Activated T-cell treated with anti-CD3 and anti-CD28 coated beads, Interleukin-2, amount 50 U/mL, for 4 hours (primary cell): ENCODE measurements around the gene C10orf90. TPM values are rescaled to one million over a fixed set of nuclear protein-coding genes. Genes with fewer than 3 reads are reported as not detected.
A peak's percentile ranks its signal among the peaks of the same experiment; 100 is the strongest.

Source experiments
- ATAC-seq, 2 donors: fragments of 200-7000 bp; cut with Tn5 transposase; one replicate each; pipeline ENCODE4 v1.10.0; 2021
- DNase-seq: peaks from one replicate; pipeline ENCODE4 v3.0.0-alpha.2; 2020
- H3K27me3 Mint-ChIP-seq: one replicate; pipeline ENCODE4 v1.8.0; 2021; ENCODE audit warnings: low read depth, mixed read lengths
- H3K36me3 Mint-ChIP-seq: one replicate; pipeline ENCODE4 v1.8.0; 2022; ENCODE audit warnings: mixed read lengths; ENCODE audit not compliant: insufficient read depth
- H3K4me1 Mint-ChIP-seq: one replicate; pipeline ENCODE4 v1.8.0; 2021; ENCODE audit warnings: low read depth, mixed read lengths
- H3K4me3 Mint-ChIP-seq: one replicate; pipeline ENCODE4 v1.8.0; 2021; ENCODE audit warnings: mild to moderate bottlenecking, moderate library complexity, mixed read lengths
- H3K9me3 Mint-ChIP-seq: one replicate; pipeline ENCODE4 v1.8.0; 2021; ENCODE audit warnings: mixed read lengths
- total RNA-seq, 3 donors: library from RNA; stranded (reverse); gene quantifications; one replicate each; pipeline ENCODE4 v1.2.1, GENCODE V29; 2021

The C10orf90 gene
- total RNA-seq, 3 donors from 2014 or later, result not detected

- H3K4me1 Mint-ChIP-seq, result no peaks in the 10 kb centered on the region
- DNase-seq (no peak), ATAC-seq (no peak)
- H3K27me3 Mint-ChIP-seq, result peaks cover 2% of the 10 kb centered on the region
- H3K9me3 Mint-ChIP-seq, result no peaks in the 10 kb centered on the region
- no peaks in the 10 kb centered on the region for H3K36me3 Mint-ChIP-seq
- no peak overlapping the region for H3K4me3 Mint-ChIP-seq
Observed at GRCh38 chr10:126663880-126664279, 6.6 kb downstream of the C10orf90 start.

- H3K4me1 Mint-ChIP-seq, result no peaks in the 10 kb centered on the region
- no peaks in the 10 kb centered on the region for H3K36me3 Mint-ChIP-seq
- no peaks in the 10 kb centered on the region for H3K9me3 Mint-ChIP-seq
- peaks cover 2% of the 10 kb centered on the region for H3K27me3 Mint-ChIP-seq
- ATAC-seq (no peak), DNase-seq (no peak)
- no peak overlapping the region for H3K4me3 Mint-ChIP-seq
Observed at GRCh38 chr10:126663328-126663727, 7.2 kb downstream of the C10orf90 start.

DNA sequence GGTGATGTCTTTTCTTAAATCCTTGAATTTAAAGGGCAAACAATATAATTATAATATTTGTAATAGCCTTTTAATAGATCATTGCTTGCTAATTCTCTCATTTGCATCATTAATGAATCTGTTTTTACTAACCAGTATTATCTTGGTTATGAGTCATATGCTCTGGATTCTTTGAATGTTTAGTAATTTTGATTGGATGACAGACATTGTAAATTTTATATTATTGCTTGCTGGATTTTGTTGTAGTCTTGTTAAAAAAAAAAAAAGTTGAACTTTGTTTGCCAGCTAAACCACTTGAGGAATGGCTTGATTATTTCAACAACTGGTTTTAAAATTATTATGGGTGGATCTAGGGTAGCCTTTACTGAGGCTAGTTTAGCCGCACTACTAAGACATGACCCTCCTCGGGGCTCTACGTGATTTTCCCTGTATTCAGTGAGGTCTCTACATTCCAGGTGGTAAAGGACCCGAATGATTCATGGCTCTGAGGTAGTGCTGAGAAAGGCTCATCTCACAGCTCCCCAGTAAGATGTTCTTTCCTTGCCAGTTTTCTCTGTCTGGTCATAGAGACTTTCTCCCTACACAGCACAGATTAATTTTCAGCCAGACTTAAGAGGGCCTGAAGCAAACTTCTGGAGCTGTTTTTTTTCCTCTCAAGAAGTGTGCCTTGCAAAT, 8.5 kb downstream of the C10orf90 start:
- ATAC-seq (no peak), DNase-seq (no peak)
- Mint-ChIP-seq H3K9me3 (no peaks in the 10 kb centered on the region), H3K36me3 (no peaks in the 10 kb centered on the region), H3K4me1 (no peaks in the 10 kb centered on the region), H3K4me3 (no peak overlapping the region), H3K27me3 (peaks cover 2% of the 10 kb centered on the region)

DNA sequence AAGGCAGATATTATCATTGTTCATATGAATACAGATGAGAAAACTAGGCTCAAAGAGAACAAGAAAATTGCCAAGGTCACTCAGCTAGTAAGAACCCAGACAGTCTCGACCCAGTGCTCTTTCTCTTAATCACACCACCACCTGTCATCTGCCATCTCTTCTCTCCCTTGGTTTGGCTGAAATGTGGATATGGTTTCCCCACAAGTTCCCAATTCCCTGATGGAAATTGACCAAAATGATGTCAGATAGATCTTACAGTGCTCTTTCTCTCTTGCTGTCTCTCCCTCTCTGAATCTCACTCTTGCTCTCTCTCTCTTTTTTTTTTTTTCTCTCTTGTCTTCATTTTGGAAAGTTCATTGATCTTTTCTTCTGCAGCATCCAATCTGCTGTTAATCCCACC, 9.1 kb downstream of the C10orf90 start:
- ATAC-seq (no peak), DNase-seq (no peak)
- Mint-ChIP-seq H3K36me3 (no peaks in the 10 kb centered on the region), H3K27me3 (peaks cover 2% of the 10 kb centered on the region), H3K4me3 (no peak overlapping the region), H3K9me3 (no peaks in the 10 kb centered on the region), H3K4me1 (no peaks in the 10 kb centered on the region)

GRCh38 chr10:126659750-126660149, 10.7 kb downstream of the C10orf90 start:
- no peaks in the 10 kb centered on the region for H3K36me3 Mint-ChIP-seq
- H3K4me3 Mint-ChIP-seq, result no peak overlapping the region
- peaks cover 2% of the 10 kb centered on the region for H3K27me3 Mint-ChIP-seq
- H3K4me1 Mint-ChIP-seq, result no peaks in the 10 kb centered on the region
- H3K9me3 Mint-ChIP-seq, result no peaks in the 10 kb centered on the region
- ATAC-seq (no peak), DNase-seq (no peak)

DNA sequence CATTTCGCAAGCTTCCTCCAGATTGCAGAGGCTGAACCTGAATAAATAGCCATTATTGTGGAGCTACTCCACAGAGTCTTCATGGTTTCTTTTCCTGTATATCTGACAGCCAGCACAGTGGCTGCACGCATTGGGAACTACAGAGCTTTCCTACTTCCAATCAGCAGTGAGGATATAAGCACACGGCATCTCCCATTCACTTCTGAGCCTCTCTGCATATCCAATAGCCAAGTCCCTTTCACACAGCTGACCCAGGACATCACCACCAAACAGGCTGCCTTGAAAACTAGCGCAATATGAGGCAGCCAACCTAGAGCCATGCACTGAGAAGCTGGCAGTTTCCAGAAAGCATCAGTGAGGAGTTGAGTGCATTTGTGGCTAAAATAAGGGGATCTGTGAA, 11.6 kb downstream of the C10orf90 start:
- Mint-ChIP-seq H3K27me3 (peaks cover under 1% of the 10 kb centered on the region), H3K4me1 (no peaks in the 10 kb centered on the region), H3K4me3 (no peak overlapping the region), H3K36me3 (no peaks in the 10 kb centered on the region), H3K9me3 (no peaks in the 10 kb centered on the region)
- ATAC-seq, result no peak
- no peak for DNase-seq

DNA sequence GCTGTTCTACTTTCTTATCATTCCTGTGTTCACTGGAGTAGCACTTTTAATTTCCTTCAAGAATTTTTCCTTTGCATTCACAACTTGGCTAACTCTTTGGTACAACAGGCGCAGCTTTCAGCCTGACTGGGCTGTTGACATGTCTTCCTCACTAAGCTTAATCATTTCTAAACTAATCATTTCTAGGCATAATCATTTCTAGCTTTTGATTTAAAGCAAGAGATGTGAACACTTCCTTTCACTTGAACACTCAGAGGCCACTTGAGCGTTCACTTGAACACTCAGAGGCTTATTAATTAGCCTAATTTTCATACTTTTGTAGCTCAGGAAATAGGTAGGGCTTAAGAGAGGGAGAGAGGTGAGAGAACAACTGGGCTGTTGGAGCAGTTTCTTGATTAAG, 15.9 kb downstream of the C10orf90 start:
- DNase-seq (no peak), ATAC-seq (no peak)
- no peaks in the 10 kb centered on the region for H3K36me3 Mint-ChIP-seq
- H3K4me1 Mint-ChIP-seq, result no peaks in the 10 kb centered on the region
- no peaks in the 10 kb centered on the region for H3K9me3 Mint-ChIP-seq
- no peaks in the 10 kb centered on the region for H3K27me3 Mint-ChIP-seq
- no peak overlapping the region for H3K4me3 Mint-ChIP-seq

DNA sequence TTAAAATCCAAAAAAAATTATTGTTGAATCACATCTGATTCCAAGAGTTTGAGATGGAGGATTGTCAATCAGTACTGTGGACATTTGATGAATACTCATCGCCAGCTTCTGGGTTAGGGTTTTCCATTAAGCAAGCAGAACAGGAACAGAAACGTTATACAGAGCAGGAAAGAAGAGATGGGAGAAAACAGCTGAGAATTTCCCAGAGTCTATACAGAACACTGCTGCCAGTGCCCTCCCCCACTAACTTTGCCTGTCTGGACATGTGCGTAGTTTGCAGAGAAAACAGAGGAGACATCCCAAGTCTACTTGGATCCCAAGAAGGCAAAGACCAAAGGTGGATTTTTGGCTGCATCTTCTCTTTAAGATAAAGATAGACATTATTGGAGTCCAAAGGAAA, 19.0 kb downstream of the C10orf90 start:
- no peaks in the 10 kb centered on the region for H3K9me3 Mint-ChIP-seq
- no peak overlapping the region for H3K4me3 Mint-ChIP-seq
- H3K4me1 Mint-ChIP-seq, result no peaks in the 10 kb centered on the region
- H3K36me3 Mint-ChIP-seq, result no peaks in the 10 kb centered on the region
- no peak for ATAC-seq
- DNase-seq, result no peak
- no peaks in the 10 kb centered on the region for H3K27me3 Mint-ChIP-seq

GRCh38 chr10:126650161-126650560, 20.3 kb downstream of the C10orf90 start:
- no peaks in the 10 kb centered on the region for H3K36me3 Mint-ChIP-seq
- H3K4me1 Mint-ChIP-seq, result no peaks in the 10 kb centered on the region
- H3K4me3 Mint-ChIP-seq, result no peak overlapping the region
- H3K27me3 Mint-ChIP-seq, result no peaks in the 10 kb centered on the region
- no peak for DNase-seq
- no peaks in the 10 kb centered on the region for H3K9me3 Mint-ChIP-seq
- no peak for ATAC-seq

GRCh38 chr10:126647116-126647515, 23.4 kb downstream of the C10orf90 start:
- no peak for DNase-seq
- ATAC-seq, result no peak
- no peaks in the 10 kb centered on the region for H3K4me1 Mint-ChIP-seq
- no peaks in the 10 kb centered on the region for H3K36me3 Mint-ChIP-seq
- H3K27me3 Mint-ChIP-seq, result peaks cover 2% of the 10 kb centered on the region
- H3K9me3 Mint-ChIP-seq, result peaks cover 4% of the 10 kb centered on the region
- no peak overlapping the region for H3K4me3 Mint-ChIP-seq

DNA sequence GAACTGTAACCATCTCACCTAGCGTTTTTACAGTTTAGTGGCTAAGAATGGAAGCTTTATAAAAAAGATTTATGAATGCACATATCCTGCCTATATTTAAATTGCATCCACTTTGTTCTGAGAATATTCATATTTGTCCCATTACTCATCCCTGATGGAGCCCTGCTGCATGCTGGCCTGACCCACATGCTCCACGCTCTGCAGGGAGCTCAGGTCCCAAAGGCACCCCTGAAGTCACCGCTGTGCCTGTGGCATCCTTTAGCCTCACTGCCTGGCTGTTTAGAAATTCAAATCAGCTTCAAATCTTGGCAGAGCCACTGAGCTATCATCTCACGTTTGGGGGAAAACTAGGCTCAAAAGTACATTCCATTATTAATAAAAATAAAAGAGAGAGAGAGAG, 24.4 kb downstream of the C10orf90 start:
- Mint-ChIP-seq H3K36me3 (no peaks in the 10 kb centered on the region), H3K4me1 (no peaks in the 10 kb centered on the region), H3K9me3 (peaks cover 4% of the 10 kb centered on the region), H3K27me3 (peaks cover 2% of the 10 kb centered on the region), H3K4me3 (no peak overlapping the region)
- ATAC-seq, result no peak
- DNase-seq, result no peak

DNA sequence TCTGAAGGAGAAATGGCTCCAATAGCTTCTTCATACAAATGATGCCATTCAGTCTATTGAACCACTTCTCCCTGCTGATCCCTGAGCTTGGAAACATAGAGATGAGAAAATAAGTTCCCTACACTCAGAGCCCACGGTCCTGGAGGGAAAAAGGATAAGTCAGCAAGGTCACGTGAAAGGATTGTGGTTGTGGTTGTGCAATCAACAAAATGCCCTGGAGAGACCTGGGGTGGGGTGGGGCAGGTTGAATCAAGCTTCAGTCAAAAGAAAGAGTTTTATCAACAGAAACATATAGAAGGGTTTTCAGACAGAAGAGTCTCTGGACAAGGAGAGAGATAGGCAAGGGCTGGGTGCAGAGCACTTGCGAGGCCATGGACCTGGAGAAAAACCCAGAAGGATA, 30.1 kb downstream of the C10orf90 start:
- Mint-ChIP-seq H3K4me3 (no peak overlapping the region), H3K27me3 (peaks cover 2% of the 10 kb centered on the region), H3K9me3 (peaks cover 4% of the 10 kb centered on the region), H3K4me1 (no peaks in the 10 kb centered on the region), H3K36me3 (no peaks in the 10 kb centered on the region)
- ATAC-seq (no peak), DNase-seq (no peak)

DNA sequence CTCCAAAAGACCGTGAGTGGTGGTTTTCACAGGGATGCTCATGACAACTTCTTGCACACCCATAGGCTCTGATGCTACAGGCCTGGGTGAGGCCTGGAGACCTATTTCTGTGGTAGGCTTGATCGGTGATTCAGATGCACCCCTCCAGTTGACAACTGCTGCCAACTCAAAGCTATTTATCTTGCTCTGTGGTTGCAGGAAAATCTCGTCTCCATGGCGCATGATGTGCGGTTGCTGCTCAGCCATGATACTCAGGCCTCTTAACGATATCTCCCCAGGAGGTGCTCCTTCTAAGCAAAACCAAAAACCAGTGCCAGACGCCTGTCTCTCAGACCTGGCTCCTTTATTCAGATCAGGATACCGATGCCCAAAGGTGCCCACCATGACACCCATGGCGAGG, 31.4 kb downstream of the C10orf90 start:
- ATAC-seq, result no peak
- Mint-ChIP-seq H3K9me3 (peaks cover 4% of the 10 kb centered on the region), H3K36me3 (no peaks in the 10 kb centered on the region), H3K27me3 (peaks cover 1% of the 10 kb centered on the region), H3K4me1 (no peaks in the 10 kb centered on the region), H3K4me3 (no peak overlapping the region)
- no peak for DNase-seq

- ATAC-seq (no peak), DNase-seq (no peak)
- Mint-ChIP-seq H3K4me1 (no peaks in the 10 kb centered on the region), H3K9me3 (peaks cover 4% of the 10 kb centered on the region), H3K27me3 (no peaks in the 10 kb centered on the region), H3K4me3 (no peak overlapping the region), H3K36me3 (no peaks in the 10 kb centered on the region)
Observed at GRCh38 chr10:126638542-126638941, 32.0 kb downstream of the C10orf90 start.

DNA sequence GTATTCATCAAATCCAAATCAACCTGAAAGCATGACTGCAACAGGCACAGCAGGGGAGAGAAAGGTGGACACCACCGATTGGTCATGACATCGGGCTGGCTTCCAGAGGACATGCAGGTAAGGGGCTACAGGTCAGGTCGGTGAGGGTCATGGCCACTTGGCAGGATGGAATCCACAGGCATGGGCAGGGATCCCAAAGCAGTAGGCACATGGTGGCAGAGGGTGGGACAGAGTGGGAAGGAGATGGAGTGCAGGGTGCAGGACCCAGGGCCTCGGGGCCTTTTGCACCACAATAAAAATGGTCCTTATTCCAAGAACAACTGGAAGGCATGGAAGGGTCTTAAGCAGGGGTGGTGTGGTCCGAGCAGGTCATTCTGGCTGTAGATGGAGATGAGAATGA, 33.0 kb downstream of the C10orf90 start:
- Mint-ChIP-seq H3K4me3 (no peak overlapping the region), H3K9me3 (peaks cover under 1% of the 10 kb centered on the region), H3K36me3 (no peaks in the 10 kb centered on the region), H3K4me1 (no peaks in the 10 kb centered on the region), H3K27me3 (no peaks in the 10 kb centered on the region)
- peak in 1 of 2 donors; percentile 33 for ATAC-seq
- no peak for DNase-seq

DNA sequence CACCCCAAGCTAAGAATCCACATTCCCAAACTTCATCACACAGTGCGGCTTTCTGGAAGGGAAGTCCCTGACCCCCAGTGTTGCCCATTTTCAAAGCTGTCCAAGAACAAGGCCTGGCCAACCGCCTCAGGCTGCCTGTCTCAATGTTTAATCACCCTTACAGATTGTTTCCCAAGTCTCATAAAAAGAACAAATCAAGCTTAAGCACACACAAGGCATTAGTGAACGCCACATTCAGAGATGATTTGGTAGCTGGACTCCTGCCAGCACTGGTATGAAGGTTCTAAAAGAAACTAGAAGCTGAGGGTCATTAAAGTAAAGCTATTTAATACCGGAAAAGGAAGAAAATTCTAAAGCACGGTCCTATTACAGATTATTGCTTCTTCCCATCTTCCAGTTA, 35.6 kb downstream of the C10orf90 start:
- DNase-seq, result no peak

More for the DNA sequence above, 35.6 kb downstream of the C10orf90 start:
- ATAC-seq, result no peak
- H3K36me3 Mint-ChIP-seq, result no peaks in the 10 kb centered on the region
- no peak overlapping the region for H3K4me3 Mint-ChIP-seq
- no peaks in the 10 kb centered on the region for H3K9me3 Mint-ChIP-seq
- H3K4me1 Mint-ChIP-seq, result no peaks in the 10 kb centered on the region
- no peaks in the 10 kb centered on the region for H3K27me3 Mint-ChIP-seq
